Amniotic stem cell (primary cell): ENCODE measurements around the gene POLD1.
A peak's percentile ranks its signal among the peaks of the same experiment; 100 is the strongest.
"Not testable (repeated sequence)": the region's sequence is repeated elsewhere in the genome, so short reads cannot be mapped to it uniquely, and the experiment has no call there.

Experiments
- DNase-seq: peaks from one replicate; lab custom pipeline; 2025; lab: John Stamatoyannopoulos, UW

POLD1 gene

GRCh38 chr19:50383852-50384684, at the start of gene POLD1:
Gene POLD1, plus strand, starts transcription at chr19:50384347. Its CDS starts 14,505 bp downstream, at chr19:50398852.
- peak; percentile 97 for DNase-seq

- no peak for DNase-seq
These were observed 49.3 kb upstream of the POLD1 start for GRCh38 chr19:50334741-50335421.

DNA sequence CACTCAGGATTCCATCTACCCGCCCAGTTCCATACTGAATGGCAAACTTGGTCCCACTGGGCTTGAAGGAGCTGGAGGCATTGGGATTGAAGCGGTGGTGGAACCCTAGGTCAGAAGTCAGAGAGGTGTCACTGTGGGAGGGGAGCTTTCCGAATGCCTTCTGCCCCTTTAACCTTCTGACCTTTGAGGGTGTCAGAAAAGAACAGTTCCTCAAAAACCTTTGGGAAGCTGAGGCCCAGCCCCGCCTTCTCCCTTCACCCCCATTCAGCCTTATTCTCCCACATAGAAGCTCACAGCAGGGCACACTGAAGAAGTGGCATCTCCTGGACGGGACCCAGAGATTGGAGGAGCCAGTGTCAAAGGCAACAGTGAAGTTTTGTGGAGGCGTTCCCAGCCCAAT, 47.1 kb upstream of the POLD1 start:
- not testable (repeated sequence) for DNase-seq

DNA sequence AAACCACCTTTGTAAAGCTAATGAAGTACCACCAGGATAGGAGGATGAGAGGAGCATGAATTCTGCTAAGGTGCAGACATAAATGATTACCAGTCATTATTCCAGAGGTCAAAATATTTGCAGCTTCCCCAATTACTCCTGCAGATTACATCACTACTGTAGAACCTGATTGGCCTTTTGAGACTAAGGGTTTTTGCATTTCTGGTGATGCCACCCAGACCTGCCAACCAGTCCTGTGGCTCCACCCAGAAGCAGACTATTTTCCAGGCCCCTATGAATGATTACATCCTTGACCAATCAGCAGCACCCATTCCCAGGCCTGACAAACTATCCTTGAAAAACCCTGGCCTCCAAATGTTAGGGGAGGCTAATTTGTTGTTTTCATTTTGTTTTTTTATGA, 43.8 kb upstream of the POLD1 start:
- no peak for DNase-seq

- DNase-seq = no peak
These were observed 43.0 kb upstream of the POLD1 start for GRCh38 chr19:50341091-50341564.

DNA sequence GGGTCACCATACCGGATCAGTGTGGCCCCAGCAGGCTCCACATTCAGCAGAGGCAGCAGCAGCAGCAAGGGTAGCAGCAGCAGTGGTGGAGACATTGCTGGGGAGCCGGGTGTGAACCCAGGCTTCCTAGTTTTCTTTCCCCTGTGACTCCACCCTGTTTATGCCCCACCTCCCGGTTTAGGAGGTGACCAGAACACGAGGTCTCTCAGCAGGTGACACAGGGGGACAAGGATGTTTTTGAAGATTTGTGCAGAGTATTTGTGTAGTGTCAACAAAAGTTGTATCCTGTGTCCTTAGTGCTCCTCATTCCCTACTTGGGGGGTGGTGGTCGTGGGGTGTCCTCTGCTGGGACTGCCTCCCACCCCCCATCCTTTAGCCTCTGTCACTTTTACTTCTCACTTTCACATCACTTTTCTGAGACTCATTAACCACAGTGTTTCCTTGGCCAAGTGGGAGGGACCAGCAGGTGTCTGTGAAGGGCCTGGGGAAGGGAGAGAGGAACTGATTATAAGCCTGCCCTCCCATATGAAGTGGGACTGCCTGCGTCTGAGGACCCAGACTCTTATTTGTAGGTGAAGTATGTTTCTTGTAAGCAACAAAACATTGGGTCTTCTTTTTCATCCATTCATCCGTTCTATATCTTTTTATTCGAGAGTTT, 39.4 kb upstream of the POLD1 start:
- no peak for DNase-seq

DNA sequence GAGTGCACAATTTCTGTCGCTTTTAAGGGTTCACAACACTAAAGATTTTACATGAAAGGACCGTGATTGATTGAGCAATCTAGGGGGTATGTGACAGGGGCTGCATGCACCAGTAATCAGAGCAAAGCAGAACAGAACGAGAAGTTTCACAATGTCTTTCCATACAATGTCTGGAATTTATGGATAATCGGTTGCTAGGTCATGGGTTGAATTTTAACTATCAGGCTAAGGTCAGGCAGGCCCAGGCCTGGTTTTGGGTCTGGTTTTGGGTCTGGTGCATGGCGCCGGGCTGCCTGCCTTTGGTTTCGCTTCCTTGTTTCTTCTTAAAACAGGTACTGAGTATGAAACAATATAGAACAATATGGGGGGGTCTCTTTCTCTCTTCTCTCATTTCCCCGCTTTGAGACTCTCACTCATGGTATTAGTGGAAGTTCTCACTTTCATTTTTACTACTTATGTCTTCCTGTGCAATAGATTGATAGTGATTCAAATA, 37.0 kb upstream of the POLD1 start:
- DNase-seq = not testable (repeated sequence)

DNA sequence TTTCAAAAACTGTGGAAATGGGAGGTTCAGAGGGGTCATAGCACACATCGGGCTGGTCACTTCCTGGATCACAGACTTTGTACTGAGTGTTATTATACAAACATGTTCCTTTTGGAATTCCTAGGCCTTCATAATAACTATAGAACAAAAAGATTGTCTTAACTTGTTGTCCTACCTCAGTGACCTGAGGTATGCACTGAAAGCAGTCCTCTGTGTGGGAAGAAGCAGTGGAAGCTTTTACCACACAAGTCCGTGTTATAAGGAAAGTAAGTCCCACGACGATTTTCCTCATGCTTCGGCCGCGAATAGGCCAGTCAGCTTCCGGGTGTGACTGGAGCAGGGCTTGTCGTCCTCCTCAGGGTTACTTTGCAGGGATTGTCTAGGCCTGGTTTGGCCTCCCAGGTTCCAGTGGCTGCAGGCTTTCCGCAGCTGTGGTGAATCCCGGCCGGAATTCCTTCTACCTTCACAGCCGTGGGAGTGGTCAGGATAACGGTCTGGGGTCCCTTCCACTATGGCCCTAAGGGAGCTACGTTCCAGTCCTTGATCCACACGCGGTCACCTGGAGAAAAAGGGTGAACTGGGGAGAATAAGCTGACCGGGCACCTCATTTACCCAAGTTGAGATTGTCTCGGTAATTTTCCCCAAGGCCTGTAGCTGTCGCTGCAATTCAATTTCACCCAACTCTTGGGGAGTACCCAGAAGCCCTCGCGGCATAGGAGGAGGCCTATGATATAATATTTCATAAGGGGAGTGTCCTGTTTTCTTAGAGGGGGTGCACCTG, 34.7 kb upstream of the POLD1 start:
- DNase-seq = no peak

DNA sequence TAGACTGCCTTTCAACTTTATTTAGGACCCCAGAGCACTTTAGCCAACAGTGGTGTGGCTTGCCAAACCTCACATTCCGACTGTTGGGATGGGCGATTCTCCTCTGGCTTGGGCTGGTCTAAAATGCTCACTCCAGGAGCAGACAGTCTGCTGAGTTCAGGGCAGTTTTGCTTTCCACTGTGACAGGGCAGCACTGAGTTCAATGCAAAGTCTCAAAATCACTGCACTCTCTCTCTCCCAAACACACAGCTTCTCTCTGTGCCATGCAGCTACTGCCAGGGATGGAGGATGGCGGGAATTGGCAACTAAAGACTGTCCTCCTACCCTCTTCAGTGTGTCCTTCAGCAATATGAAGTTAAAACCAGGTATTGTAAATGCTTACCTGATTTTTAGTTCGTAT, 31.9 kb upstream of the POLD1 start:
- no peak for DNase-seq

GRCh38 chr19:50353487-50353880, 30.7 kb upstream of the POLD1 start:
- not testable (repeated sequence) for DNase-seq

DNA sequence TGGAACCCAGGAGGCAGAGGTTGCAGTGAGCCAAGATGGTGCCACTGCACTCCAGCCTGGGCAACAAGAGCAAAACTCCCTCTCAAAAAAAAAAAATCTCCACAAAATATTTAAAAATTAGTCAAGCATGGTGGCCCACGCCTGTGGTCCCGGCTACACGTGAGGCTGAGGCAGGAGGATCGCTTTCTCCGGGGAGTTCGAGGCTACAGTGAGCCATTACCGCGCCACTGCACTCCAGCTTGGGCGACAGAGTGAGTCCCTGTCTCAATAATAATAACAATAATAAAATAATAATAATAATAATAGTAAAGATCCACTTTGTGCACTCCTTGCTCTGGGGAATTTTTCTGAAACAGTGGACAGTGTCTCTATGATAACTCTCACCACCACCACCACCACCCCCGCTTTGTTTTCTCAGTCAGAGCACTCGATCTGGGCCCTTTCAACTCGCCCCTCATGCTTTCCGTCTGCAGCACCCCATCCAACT, 27.4 kb upstream of the POLD1 start:
- no peak for DNase-seq

GRCh38 chr19:50357178-50358100, 26.7 kb upstream of the POLD1 start:
- peak; percentile 1 for DNase-seq

GRCh38 chr19:50358483-50359327, 25.4 kb upstream of the POLD1 start:
- DNase-seq = no peak

DNA sequence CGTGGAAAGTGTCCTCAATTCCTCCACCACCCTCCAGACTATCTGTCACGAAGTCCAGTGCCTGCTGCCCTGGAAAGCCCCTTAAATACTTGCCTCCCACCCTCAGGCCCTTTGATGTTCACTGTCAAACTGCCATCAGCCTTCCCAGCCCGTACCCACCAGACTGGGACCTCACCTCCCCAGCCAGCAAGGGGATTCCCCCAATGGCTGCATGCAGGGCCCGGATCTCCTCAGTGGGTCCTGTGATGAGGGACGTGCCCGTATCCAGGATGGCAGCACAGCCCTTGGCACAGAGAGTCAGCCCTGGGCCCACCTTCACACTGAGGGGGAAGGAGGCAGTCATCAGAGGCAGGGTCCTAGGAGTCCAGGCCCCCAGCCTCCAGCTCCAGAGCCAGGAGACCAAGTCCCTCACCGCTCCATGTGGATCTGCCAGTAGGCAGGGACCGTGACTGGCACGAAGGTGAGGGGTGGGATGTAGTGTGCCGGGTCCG, 24.8 kb upstream of the POLD1 start:
- DNase-seq = no peak

DNA sequence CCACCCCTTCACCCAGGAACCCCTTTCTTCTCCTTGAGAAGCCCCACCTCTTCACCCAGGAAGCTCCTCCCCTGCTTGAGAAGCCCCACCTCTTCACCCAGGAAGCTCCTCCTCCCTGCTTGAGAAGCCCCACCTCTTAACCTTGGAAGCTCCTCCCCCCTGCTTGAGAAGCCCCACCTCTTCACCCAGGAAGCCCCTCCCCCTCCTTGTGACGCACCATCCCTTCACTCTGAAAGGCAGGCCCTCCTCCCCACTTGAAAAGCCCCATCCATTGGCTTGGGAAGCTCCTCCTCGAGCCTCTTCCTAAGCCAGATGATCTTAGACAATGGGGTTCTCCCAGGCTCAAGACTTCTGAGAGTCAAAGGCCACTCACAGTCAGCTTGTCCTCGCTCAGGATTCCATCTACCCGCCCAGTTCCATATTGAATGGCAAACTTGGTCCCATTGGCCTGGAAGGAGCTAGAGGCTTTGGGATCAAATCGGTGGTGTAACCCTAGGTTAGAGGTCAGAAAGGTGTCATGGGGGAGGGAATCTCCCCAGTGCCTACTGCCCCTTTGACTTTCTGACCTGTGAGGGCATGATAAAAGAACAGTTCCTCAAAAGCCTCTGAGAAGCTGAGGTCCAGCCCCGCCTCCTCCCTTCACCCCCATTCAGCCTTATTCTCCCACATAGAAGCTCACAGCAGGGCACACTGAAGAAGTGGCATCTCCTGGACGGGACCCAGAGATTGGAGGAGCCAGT, 22.7 kb upstream of the POLD1 start:
- no peak for DNase-seq

GRCh38 chr19:50362030-50362412, 22.1 kb upstream of the POLD1 start:
- DNase-seq = no peak

DNA sequence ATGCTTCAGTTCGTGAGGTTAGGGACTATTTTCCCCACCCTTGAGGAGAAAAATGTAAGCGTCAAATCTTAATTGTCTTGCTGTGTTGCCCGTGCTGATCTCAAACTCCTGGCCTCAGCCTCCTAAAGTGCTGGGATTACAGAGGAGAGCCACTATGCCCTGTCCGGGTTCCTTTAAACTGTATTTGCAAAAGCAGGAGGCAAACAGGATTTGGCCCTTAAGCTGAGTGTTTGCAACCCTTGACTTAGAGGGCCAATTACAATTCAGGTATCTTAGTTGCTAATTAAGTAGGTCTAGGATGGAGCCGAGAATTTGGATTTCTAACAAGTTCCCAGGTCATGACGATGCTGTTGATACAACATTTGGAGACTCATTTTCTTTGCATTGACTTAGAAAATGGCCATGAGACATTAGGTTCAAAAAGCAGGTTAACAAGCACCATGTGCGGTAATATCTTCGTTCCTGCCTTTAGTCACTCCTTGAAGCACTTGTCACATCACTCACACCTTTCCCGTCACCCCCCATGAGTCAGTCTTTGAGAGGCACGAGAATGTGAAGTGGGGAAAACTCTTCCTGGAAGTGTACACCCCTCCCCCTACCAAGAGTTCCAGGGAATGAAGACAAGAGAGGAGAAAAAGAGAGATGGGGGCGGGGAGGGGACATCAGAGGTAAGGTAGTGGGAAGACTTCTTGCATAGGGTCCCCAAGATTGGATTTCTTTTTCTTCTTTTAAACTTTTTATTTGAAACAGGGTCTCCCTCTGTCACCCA, 21.3 kb upstream of the POLD1 start:
- no peak for DNase-seq
